ENCODE data around the gene EP400. TPM values are rescaled to one million over a fixed set of nuclear protein-coding genes. Genes with fewer than 3 reads are reported as not detected.

Gene EP400
- total and polyA plus RNA-seq, 2 of the 8 experiments (the other 6 are each of a cell fraction or from before 2014, with no cell fraction given), result 13.1 to 69.7 TPM

DNA sequence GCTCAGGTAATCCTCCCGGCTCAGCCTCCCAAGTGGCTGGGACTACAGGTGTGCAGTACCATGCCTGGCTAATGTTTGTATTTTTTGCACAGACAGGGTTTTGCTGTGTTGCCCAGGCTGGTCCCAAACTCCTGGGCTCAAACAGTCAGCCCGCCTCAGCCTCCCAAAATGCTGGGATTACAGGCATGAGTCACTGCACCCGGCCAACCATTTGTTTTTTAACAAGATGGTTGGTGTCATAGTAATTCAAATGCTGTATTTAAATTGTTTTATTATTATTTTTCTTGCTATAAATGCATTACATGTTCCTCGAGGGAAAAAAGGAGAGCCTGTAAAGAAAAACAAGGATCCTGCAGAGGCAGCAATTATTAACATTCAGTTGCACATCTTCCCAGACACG is 83.9 kb downstream of the EP400 start (continued):
- TF ChIP-seq, protein P1, sequence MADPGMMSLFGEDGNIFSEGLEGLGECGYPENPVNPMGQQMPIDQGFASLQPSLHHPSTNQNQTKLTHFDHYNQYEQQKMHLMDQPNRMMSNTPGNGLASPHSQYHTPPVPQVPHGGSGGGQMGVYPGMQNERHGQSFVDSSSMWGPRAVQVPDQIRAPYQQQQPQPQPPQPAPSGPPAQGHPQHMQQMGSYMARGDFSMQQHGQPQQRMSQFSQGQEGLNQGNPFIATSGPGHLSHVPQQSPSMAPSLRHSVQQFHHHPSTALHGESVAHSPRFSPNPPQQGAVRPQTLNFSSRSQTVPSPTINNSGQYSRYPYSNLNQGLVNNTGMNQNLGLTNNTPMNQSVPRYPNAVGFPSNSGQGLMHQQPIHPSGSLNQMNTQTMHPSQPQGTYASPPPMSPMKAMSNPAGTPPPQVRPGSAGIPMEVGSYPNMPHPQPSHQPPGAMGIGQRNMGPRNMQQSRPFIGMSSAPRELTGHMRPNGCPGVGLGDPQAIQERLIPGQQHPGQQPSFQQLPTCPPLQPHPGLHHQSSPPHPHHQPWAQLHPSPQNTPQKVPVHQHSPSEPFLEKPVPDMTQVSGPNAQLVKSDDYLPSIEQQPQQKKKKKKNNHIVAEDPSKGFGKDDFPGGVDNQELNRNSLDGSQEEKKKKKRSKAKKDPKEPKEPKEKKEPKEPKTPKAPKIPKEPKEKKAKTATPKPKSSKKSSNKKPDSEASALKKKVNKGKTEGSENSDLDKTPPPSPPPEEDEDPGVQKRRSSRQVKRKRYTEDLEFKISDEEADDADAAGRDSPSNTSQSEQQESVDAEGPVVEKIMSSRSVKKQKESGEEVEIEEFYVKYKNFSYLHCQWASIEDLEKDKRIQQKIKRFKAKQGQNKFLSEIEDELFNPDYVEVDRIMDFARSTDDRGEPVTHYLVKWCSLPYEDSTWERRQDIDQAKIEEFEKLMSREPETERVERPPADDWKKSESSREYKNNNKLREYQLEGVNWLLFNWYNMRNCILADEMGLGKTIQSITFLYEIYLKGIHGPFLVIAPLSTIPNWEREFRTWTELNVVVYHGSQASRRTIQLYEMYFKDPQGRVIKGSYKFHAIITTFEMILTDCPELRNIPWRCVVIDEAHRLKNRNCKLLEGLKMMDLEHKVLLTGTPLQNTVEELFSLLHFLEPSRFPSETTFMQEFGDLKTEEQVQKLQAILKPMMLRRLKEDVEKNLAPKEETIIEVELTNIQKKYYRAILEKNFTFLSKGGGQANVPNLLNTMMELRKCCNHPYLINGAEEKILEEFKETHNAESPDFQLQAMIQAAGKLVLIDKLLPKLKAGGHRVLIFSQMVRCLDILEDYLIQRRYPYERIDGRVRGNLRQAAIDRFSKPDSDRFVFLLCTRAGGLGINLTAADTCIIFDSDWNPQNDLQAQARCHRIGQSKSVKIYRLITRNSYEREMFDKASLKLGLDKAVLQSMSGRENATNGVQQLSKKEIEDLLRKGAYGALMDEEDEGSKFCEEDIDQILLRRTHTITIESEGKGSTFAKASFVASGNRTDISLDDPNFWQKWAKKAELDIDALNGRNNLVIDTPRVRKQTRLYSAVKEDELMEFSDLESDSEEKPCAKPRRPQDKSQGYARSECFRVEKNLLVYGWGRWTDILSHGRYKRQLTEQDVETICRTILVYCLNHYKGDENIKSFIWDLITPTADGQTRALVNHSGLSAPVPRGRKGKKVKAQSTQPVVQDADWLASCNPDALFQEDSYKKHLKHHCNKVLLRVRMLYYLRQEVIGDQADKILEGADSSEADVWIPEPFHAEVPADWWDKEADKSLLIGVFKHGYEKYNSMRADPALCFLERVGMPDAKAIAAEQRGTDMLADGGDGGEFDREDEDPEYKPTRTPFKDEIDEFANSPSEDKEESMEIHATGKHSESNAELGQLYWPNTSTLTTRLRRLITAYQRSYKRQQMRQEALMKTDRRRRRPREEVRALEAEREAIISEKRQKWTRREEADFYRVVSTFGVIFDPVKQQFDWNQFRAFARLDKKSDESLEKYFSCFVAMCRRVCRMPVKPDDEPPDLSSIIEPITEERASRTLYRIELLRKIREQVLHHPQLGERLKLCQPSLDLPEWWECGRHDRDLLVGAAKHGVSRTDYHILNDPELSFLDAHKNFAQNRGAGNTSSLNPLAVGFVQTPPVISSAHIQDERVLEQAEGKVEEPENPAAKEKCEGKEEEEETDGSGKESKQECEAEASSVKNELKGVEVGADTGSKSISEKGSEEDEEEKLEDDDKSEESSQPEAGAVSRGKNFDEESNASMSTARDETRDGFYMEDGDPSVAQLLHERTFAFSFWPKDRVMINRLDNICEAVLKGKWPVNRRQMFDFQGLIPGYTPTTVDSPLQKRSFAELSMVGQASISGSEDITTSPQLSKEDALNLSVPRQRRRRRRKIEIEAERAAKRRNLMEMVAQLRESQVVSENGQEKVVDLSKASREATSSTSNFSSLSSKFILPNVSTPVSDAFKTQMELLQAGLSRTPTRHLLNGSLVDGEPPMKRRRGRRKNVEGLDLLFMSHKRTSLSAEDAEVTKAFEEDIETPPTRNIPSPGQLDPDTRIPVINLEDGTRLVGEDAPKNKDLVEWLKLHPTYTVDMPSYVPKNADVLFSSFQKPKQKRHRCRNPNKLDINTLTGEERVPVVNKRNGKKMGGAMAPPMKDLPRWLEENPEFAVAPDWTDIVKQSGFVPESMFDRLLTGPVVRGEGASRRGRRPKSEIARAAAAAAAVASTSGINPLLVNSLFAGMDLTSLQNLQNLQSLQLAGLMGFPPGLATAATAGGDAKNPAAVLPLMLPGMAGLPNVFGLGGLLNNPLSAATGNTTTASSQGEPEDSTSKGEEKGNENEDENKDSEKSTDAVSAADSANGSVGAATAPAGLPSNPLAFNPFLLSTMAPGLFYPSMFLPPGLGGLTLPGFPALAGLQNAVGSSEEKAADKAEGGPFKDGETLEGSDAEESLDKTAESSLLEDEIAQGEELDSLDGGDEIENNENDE (IDR thresholded peaks at IDR 0.05; ENCODE audit: insufficient replicate concordance, low read length), result no peak
- no peak for TF ChIP-seq SRF (IDR thresholded peaks at IDR 0.05; ENCODE audit: low read depth, low read length)
- no peak for TF ChIP-seq HDAC6 (IDR thresholded peaks at IDR 0.05; ENCODE audit: low read depth, low read length)
- TF ChIP-seq SAP30 (IDR thresholded peaks at IDR 0.05; ENCODE audit: insufficient read depth, insufficient replicate concordance, low read length), result no peak
- TF ChIP-seq RNF2 (IDR thresholded peaks at IDR 0.05; ENCODE audit: borderline replicate concordance, low read depth, low read length, missing control alignments, poor library complexity, severe bottlenecking), result no peak
- no peak for TF ChIP-seq RBBP5 (IDR thresholded peaks at IDR 0.05; ENCODE audit: borderline replicate concordance, low read depth, low read length)
- no peak for TF ChIP-seq KDM1A (IDR thresholded peaks at IDR 0.05; ENCODE audit: borderline replicate concordance, low read length)
- TF ChIP-seq, protein P2, sequence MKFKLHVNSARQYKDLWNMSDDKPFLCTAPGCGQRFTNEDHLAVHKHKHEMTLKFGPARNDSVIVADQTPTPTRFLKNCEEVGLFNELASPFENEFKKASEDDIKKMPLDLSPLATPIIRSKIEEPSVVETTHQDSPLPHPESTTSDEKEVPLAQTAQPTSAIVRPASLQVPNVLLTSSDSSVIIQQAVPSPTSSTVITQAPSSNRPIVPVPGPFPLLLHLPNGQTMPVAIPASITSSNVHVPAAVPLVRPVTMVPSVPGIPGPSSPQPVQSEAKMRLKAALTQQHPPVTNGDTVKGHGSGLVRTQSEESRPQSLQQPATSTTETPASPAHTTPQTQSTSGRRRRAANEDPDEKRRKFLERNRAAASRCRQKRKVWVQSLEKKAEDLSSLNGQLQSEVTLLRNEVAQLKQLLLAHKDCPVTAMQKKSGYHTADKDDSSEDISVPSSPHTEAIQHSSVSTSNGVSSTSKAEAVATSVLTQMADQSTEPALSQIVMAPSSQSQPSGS (IDR thresholded peaks at IDR 0.05; ENCODE audit: low read length), result no peak
- no peak for TF ChIP-seq SP2 (IDR thresholded peaks at IDR 0.05; ENCODE audit: low read length)

All from H1 (cell line).